ENCODE data around the gene HOXA13. TPM values are rescaled to one million over a fixed set of nuclear protein-coding genes. Genes with fewer than 3 reads are reported as not detected.
A peak's percentile ranks its signal among the peaks of the same experiment; 100 is the strongest.

Gene HOXA13
- total RNA-seq, 1 experiment from 2014 or later: not detected

GRCh38 chr7:27169658-27170425 is 30.0 kb downstream of the HOXA13 start:
- H3K27me3 ChIP-seq (ENCODE audit: control insufficient read depth, insufficient read depth, low read length): peaks cover 100% of the 10 kb centered on the region
- no peak overlapping the region for H3K4me3 ChIP-seq (ENCODE audit: insufficient read depth, low read depth, low read length)
- H3K36me3 ChIP-seq (replicated peaks; ENCODE audit: control insufficient read depth, insufficient read depth, low read length): no peaks in the 10 kb centered on the region
- DNase-seq: peak; percentile 82

- no peak for DNase-seq
- Histone ChIP-seq H3K36me3 (replicated peaks; ENCODE audit: control insufficient read depth, insufficient read depth, low read length) (no peaks in the 10 kb centered on the region), H3K4me3 (ENCODE audit: insufficient read depth, low read depth, low read length) (no peak overlapping the region), H3K27me3 (ENCODE audit: control insufficient read depth, insufficient read depth, low read length) (peaks cover 100% of the 10 kb centered on the region)
These were observed 31.5 kb downstream of the HOXA13 start for GRCh38 chr7:27168265-27168947.

GRCh38 chr7:27167916-27168264 is 32.0 kb downstream of the HOXA13 start:
- DNase-seq: no peak
- peaks cover 100% of the 10 kb centered on the region for H3K27me3 ChIP-seq (ENCODE audit: control insufficient read depth, insufficient read depth, low read length)
- H3K36me3 ChIP-seq (replicated peaks; ENCODE audit: control insufficient read depth, insufficient read depth, low read length): no peaks in the 10 kb centered on the region
- no peak overlapping the region for H3K4me3 ChIP-seq (ENCODE audit: insufficient read depth, low read depth, low read length)

- Histone ChIP-seq H3K4me3 (ENCODE audit: insufficient read depth, low read depth, low read length) (no peak overlapping the region), H3K27me3 (ENCODE audit: control insufficient read depth, insufficient read depth, low read length) (peaks cover 100% of the 10 kb centered on the region), H3K36me3 (replicated peaks; ENCODE audit: control insufficient read depth, insufficient read depth, low read length) (no peaks in the 10 kb centered on the region)
- no peak for DNase-seq
These were observed 33.1 kb downstream of the HOXA13 start for GRCh38 chr7:27166531-27167505.

GRCh38 chr7:27165996-27166530 is 33.8 kb downstream of the HOXA13 start:
- peaks cover 100% of the 10 kb centered on the region for H3K27me3 ChIP-seq (ENCODE audit: control insufficient read depth, insufficient read depth, low read length)
- no peak for DNase-seq
- no peak overlapping the region for H3K4me3 ChIP-seq (ENCODE audit: insufficient read depth, low read depth, low read length)
- H3K36me3 ChIP-seq (replicated peaks; ENCODE audit: control insufficient read depth, insufficient read depth, low read length): no peaks in the 10 kb centered on the region

GRCh38 chr7:27165089-27165995 is 34.5 kb downstream of the HOXA13 start, which contains the start of gene HOXA9:
HOXA9 (minus strand) TSS chr7:27165537; CDS start chr7:27165457, 80 bp downstream.
- no peak within 1 kb of the TSS for H3K4me3 ChIP-seq (ENCODE audit: insufficient read depth, low read depth, low read length)
- H3K27me3 ChIP-seq (ENCODE audit: control insufficient read depth, insufficient read depth, low read length): peaks cover 100% of the 10 kb centered on the region

GRCh38 chr7:27164367-27165088 is 35.4 kb downstream of the HOXA13 start:
- Histone ChIP-seq H3K27me3 (ENCODE audit: control insufficient read depth, insufficient read depth, low read length) (peaks cover 100% of the 10 kb centered on the region), H3K36me3 (replicated peaks; ENCODE audit: control insufficient read depth, insufficient read depth, low read length) (no peaks in the 10 kb centered on the region), H3K4me3 (ENCODE audit: insufficient read depth, low read depth, low read length) (no peak overlapping the region)
- peak; percentile 85 for DNase-seq

More at GRCh38 chr7:27165089-27165995, 34.5 kb downstream of the HOXA13 start, which contains the start of gene HOXA9:
- DNase-seq: no peak
- no peaks in the 10 kb centered on the region for H3K36me3 ChIP-seq (replicated peaks; ENCODE audit: control insufficient read depth, insufficient read depth, low read length)

GRCh38 chr7:27164045-27164366 is 35.9 kb downstream of the HOXA13 start:
- Histone ChIP-seq H3K27me3 (ENCODE audit: control insufficient read depth, insufficient read depth, low read length) (peaks cover 100% of the 10 kb centered on the region), H3K4me3 (ENCODE audit: insufficient read depth, low read depth, low read length) (no peak overlapping the region), H3K36me3 (replicated peaks; ENCODE audit: control insufficient read depth, insufficient read depth, low read length) (no peaks in the 10 kb centered on the region)
- DNase-seq: no peak

- no peaks in the 10 kb centered on the region for H3K36me3 ChIP-seq (replicated peaks; ENCODE audit: control insufficient read depth, insufficient read depth, low read length)
- DNase-seq: no peak
- no peak overlapping the region for H3K4me3 ChIP-seq (ENCODE audit: insufficient read depth, low read depth, low read length)
- H3K27me3 ChIP-seq (ENCODE audit: control insufficient read depth, insufficient read depth, low read length): peaks cover 100% of the 10 kb centered on the region
These were observed 36.4 kb downstream of the HOXA13 start for GRCh38 chr7:27163288-27164044.

GRCh38 chr7:27162561-27163287 is 37.2 kb downstream of the HOXA13 start:
- DNase-seq: no peak
- Histone ChIP-seq H3K4me3 (ENCODE audit: insufficient read depth, low read depth, low read length) (no peak overlapping the region), H3K36me3 (replicated peaks; ENCODE audit: control insufficient read depth, insufficient read depth, low read length) (no peaks in the 10 kb centered on the region), H3K27me3 (ENCODE audit: control insufficient read depth, insufficient read depth, low read length) (peaks cover 100% of the 10 kb centered on the region)

- Histone ChIP-seq H3K27me3 (ENCODE audit: control insufficient read depth, insufficient read depth, low read length) (peaks cover 100% of the 10 kb centered on the region), H3K4me3 (ENCODE audit: insufficient read depth, low read depth, low read length) (no peak overlapping the region)
These were observed 38.0 kb downstream of the HOXA13 start for GRCh38 chr7:27161721-27162560.

More at GRCh38 chr7:27161721-27162560, 38.0 kb downstream of the HOXA13 start:
- no peaks in the 10 kb centered on the region for H3K36me3 ChIP-seq (replicated peaks; ENCODE audit: control insufficient read depth, insufficient read depth, low read length)
- no peak for DNase-seq

Measured in H7 (cell line).